WI38 (cell line): ENCODE data around the gene ICOS.

Experiments used
- H3K4me3 ChIP-seq: 2 replicates; pipeline ENCODE4 v1.5.1; 2011; ENCODE audit warnings: low read depth, mild to moderate bottlenecking, control low read depth, low read length
- TF ChIP-seq, protein P1 (sequence below): IDR thresholded peaks from 2 replicates; pipeline ENCODE4 v1.5.1; 2012; ENCODE audit warnings: low read depth, mild to moderate bottlenecking, control low read depth, low read length

The ICOS gene

GRCh38 chr2:203893401-203893800 lies 43.2 kb upstream of the ICOS start:
- no peak overlapping the region for H3K4me3 ChIP-seq
- TF ChIP-seq, protein P1, sequence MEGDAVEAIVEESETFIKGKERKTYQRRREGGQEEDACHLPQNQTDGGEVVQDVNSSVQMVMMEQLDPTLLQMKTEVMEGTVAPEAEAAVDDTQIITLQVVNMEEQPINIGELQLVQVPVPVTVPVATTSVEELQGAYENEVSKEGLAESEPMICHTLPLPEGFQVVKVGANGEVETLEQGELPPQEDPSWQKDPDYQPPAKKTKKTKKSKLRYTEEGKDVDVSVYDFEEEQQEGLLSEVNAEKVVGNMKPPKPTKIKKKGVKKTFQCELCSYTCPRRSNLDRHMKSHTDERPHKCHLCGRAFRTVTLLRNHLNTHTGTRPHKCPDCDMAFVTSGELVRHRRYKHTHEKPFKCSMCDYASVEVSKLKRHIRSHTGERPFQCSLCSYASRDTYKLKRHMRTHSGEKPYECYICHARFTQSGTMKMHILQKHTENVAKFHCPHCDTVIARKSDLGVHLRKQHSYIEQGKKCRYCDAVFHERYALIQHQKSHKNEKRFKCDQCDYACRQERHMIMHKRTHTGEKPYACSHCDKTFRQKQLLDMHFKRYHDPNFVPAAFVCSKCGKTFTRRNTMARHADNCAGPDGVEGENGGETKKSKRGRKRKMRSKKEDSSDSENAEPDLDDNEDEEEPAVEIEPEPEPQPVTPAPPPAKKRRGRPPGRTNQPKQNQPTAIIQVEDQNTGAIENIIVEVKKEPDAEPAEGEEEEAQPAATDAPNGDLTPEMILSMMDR: no peak

DNA sequence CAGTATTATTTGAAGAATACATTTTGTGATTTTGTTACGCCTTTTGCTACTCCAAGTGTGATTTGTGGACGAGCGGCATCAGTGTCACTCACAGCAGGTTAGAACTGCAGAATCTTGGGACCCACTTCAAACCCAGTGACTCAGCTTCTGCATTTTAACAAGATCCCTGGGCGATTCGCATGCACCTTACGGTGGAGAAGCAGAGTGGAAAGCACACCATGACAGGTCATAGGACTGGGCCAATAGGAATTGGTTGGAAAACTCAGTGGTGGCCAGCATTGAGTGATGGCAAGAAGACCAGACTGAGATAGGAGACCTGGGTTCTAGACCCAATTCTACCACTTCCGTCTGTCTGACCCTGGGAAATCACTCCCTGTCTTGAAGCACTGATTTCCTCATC lies 42.7 kb upstream of the ICOS start:
- TF ChIP-seq, protein P1: no peak
- no peak overlapping the region for H3K4me3 ChIP-seq

DNA sequence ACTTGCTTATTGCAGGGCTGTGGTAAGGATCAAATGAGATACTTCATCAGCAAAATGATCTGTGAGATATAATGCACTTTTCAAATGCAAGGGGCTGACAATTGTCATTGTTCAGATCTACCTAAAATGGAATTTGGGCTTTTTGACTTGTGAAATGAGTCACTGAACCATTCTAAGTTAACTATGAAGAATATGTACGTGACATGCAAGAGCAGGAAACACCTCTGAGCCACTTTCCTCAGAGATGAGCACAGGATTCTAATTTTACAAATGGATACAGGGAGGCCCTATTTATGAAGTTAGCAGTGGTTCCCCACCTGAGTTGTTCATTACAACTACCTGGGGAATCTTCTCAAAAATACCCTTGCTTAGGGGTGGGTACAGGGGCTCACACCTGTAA lies 42.3 kb upstream of the ICOS start:
- TF ChIP-seq, protein P1: no peak
- no peak overlapping the region for H3K4me3 ChIP-seq

DNA sequence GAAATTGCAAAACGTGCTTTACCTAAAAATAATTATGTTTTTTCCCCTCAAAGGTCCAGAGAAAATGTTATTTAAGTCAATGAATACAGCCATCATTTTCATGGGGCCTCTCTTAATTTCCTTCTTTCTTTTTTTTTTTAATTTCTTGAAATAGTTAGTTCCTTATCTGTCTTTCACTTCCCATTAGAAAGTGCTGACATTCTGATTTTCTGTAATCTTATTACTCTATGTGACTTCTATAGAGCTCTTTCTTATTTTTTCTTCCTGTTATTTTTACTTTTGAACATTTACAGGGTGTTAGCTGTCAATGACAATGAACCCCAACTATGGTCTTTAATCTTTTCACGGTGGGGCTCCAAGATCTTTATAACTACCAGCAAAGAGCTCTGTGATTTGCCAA lies 39.0 kb upstream of the ICOS start:
- TF ChIP-seq, protein P1: no peak

GRCh38 chr2:203898657-203899056 lies 37.9 kb upstream of the ICOS start:
- H3K4me3 ChIP-seq: no peak overlapping the region
- TF ChIP-seq, protein P1: no peak

More for the DNA sequence above, 39.0 kb upstream of the ICOS start:
- no peak overlapping the region for H3K4me3 ChIP-seq

- H3K4me3 ChIP-seq: no peak overlapping the region
- TF ChIP-seq, protein P1: no peak
Measured at GRCh38 chr2:203900253-203900652, 36.3 kb upstream of the ICOS start.

DNA sequence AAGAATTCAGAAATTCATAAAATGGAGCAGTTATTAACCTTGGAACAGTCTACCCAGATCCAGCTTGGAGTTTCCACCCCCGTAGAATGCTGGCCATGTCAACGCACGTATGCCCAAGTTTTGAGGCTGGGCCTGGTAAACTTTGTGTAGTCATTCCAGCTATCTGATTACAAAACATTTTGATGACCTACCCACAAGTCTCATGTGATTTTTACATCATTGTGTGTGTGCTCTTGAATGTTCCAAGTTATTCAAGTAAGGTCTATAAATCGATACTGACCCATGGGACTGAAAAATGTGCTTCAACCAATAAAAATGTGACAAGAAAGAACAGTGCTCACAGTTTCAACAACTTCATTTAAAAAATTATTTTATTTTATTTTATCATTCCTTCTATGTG lies 32.5 kb upstream of the ICOS start:
- TF ChIP-seq, protein P1: no peak
- no peak overlapping the region for H3K4me3 ChIP-seq
